HG03175 (cell line): Measurements from ENCODE around the gene THRA.

Source experiments
- ATAC-seq: cut with Tn5 transposase; IDR thresholded peaks from one replicate; pipeline ENCODE4 v1.9.1; 2021; ENCODE audit warnings: mild to moderate bottlenecking, moderate library complexity; ENCODE audit not compliant: unreplicated experiment

Gene THRA

GRCh38 chr17:40079545-40079944, 16.8 kb downstream of the THRA start:
- no peak for ATAC-seq

- no peak for ATAC-seq
Observed at GRCh38 chr17:40084477-40084876, 21.7 kb downstream of the THRA start.

GRCh38 chr17:40086150-40087044, 23.6 kb downstream of the THRA start:
- ATAC-seq, result no peak

- no peak for ATAC-seq
Observed at GRCh38 chr17:40087049-40087794, 24.5 kb downstream of the THRA start.

- ATAC-seq, result no peak
Observed at GRCh38 chr17:40087903-40088718, 25.3 kb downstream of the THRA start.

GRCh38 chr17:40089077-40089895, 26.5 kb downstream of the THRA start:
- no peak for ATAC-seq

- no peak for ATAC-seq
Observed at GRCh38 chr17:40090237-40091119, 27.7 kb downstream of the THRA start.

- ATAC-seq, result no peak
Observed at GRCh38 chr17:40091691-40092397, 29.1 kb downstream of the THRA start.

GRCh38 chr17:40092581-40092980, 29.8 kb downstream of the THRA start:
- ATAC-seq, result no peak

GRCh38 chr17:40093005-40093579, 30.3 kb downstream of the THRA start:
- ATAC-seq, result no peak

- ATAC-seq, result no peak
Observed at GRCh38 chr17:40093580-40094201, 30.9 kb downstream of the THRA start.

- ATAC-seq, result no peak
Observed at GRCh38 chr17:40094874-40095273, 32.1 kb downstream of the THRA start.

- ATAC-seq, result no peak
Observed at GRCh38 chr17:40095351-40095943, 32.7 kb downstream of the THRA start.

GRCh38 chr17:40095944-40096791, 33.4 kb downstream of the THRA start:
- ATAC-seq, result peak; percentile 41

- no peak for ATAC-seq
Observed at GRCh38 chr17:40097087-40097486, 34.3 kb downstream of the THRA start.

GRCh38 chr17:40097931-40098845, 35.4 kb downstream of the THRA start:
- ATAC-seq, result no peak
